ENCODE data around the gene CHMP2A.

CHMP2A gene

GRCh38 chr19:58553799-58554493 is 959 bp downstream of the CHMP2A start:
- no peak for TF ChIP-seq GABPA (IDR thresholded peaks at IDR 0.05; ENCODE audit: low read depth)
- no peak for TF ChIP-seq CTCF (IDR thresholded peaks at IDR 0.05; ENCODE audit: insufficient read depth, low read length)
- TF ChIP-seq REST (IDR thresholded peaks at IDR 0.05; ENCODE audit: insufficient replicate concordance, low read depth) = no peak
- TF ChIP-seq SPI1 (IDR thresholded peaks at IDR 0.05; ENCODE audit: borderline replicate concordance, low read depth) = no peak
- no peak for TF ChIP-seq POLR2AphosphoS5 (IDR thresholded peaks at IDR 0.05; ENCODE audit: low read depth)
- Histone ChIP-seq H3K27me3 (ENCODE audit: insufficient read depth, poor library complexity, severe bottlenecking) (no peaks in the 10 kb centered on the region), H3K4me3 (replicated peaks; ENCODE audit: insufficient read depth, low read length) (peak overlapping the region; percentile 74), H3K27ac (replicated peaks) (peak overlapping the region; percentile 75)
- DNase-seq (ENCODE audit: low read depth in 1 of 2, low spot score in 1 of 2) = peak in 1 of 2 experiments; percentile 39

- no peak overlapping the region for H3K27ac ChIP-seq (replicated peaks)
- H3K27me3 ChIP-seq (ENCODE audit: insufficient read depth, poor library complexity, severe bottlenecking) = no peaks in the 10 kb centered on the region
- no peak for TF ChIP-seq POLR2AphosphoS5 (IDR thresholded peaks at IDR 0.05; ENCODE audit: low read depth)
- no peak for TF ChIP-seq CTCF (IDR thresholded peaks at IDR 0.05; ENCODE audit: insufficient read depth, low read length)
- no peak for TF ChIP-seq SPI1 (IDR thresholded peaks at IDR 0.05; ENCODE audit: borderline replicate concordance, low read depth)
- TF ChIP-seq REST (IDR thresholded peaks at IDR 0.05; ENCODE audit: insufficient replicate concordance, low read depth) = no peak
- no peak for TF ChIP-seq GABPA (IDR thresholded peaks at IDR 0.05; ENCODE audit: low read depth)
- H3K4me3 ChIP-seq (replicated peaks; ENCODE audit: insufficient read depth, low read length) = no peak overlapping the region
- DNase-seq (ENCODE audit: low read depth in 1 of 2, low spot score in 1 of 2) = no peak
These were observed 2.2 kb downstream of the CHMP2A start for GRCh38 chr19:58552655-58553054.

GRCh38 chr19:58551577-58552471 is 3.1 kb downstream of the CHMP2A start:
- DNase-seq (ENCODE audit: low read depth in 1 of 2, low spot score in 1 of 2) = no peak
- TF ChIP-seq POLR2AphosphoS5 (IDR thresholded peaks at IDR 0.05; ENCODE audit: low read depth) = peak; percentile 75; the same call in 1 of the 2 replicates
- TF ChIP-seq CTCF (IDR thresholded peaks at IDR 0.05; ENCODE audit: insufficient read depth, low read length) = no peak
- no peak for TF ChIP-seq REST (IDR thresholded peaks at IDR 0.05; ENCODE audit: insufficient replicate concordance, low read depth)
- no peak for TF ChIP-seq SPI1 (IDR thresholded peaks at IDR 0.05; ENCODE audit: borderline replicate concordance, low read depth)
- no peak for TF ChIP-seq GABPA (IDR thresholded peaks at IDR 0.05; ENCODE audit: low read depth)
- no peak overlapping the region for H3K4me3 ChIP-seq (replicated peaks; ENCODE audit: insufficient read depth, low read length)
- no peaks in the 10 kb centered on the region for H3K27me3 ChIP-seq (ENCODE audit: insufficient read depth, poor library complexity, severe bottlenecking)
- H3K27ac ChIP-seq (replicated peaks) = no peak overlapping the region
